Endothelial cell of umbilical vein (primary cell): ENCODE results near the gene RHOF. TPM values are rescaled to one million over a fixed set of nuclear protein-coding genes. Genes with fewer than 3 reads are reported as not detected.

Experiments
- BruUV-seq: library from RNA; stranded (reverse); fragments of 400-500 nt; replicated peaks from 2 replicates; lab custom pipeline; 2021; lab: Mats Ljungman, UMichigan
- CTCF ChIA-PET: fragments of 300-600, 350-600 bp; sonication (Branson Sonifier 250); formaldehyde crosslinking; loops from one replicate; lab custom pipeline; 2021; ENCODE audit warnings: antibody characterized with exemption, inconsistent platforms; lab: Charles Lee
- POLR2A ChIA-PET: fragments of 300-600, 350-600 bp; sonication (Branson Sonifier 250); formaldehyde crosslinking; loops from one replicate; lab custom pipeline; 2021; ENCODE audit warnings: antibody characterized with exemption, inconsistent platforms; lab: Charles Lee
- DNase-seq: peaks from one replicate; pipeline ENCODE4 v3.0.0-alpha.2; 2011; ENCODE audit warnings: low read depth, low spot score
- FAIRE-seq: peaks from 2 replicates; lab custom pipeline; 2011; peaks lifted over from hg19 to GRCh38; lab: Jason Lieb, UNC
- H2AFZ ChIP-seq: 2 replicates; pipeline ENCODE4 v1.6.0; 2012; ENCODE audit warnings: low read depth, low read length, control low read depth, inconsistent platforms
- H3K27ac ChIP-seq: 2 replicates; pipeline ENCODE4 v1.5.1; 2011; ENCODE audit warnings: low read depth, mild to moderate bottlenecking, control low read depth, low read length, moderate library complexity; ENCODE audit not compliant: insufficient read depth
- H3K27me3 ChIP-seq, 2 experiments: 2 replicates each; pipeline versions ENCODE4 v1.6.0 to v1.6.1; 2011; ENCODE audit warnings: low read length in 2 of 2, mixed read lengths in 1 of 2; ENCODE audit not compliant: control insufficient read depth in 2 of 2, insufficient read depth in 2 of 2
- H3K36me3 ChIP-seq, 2 experiments: 2 replicates in 1 of 2; 3 replicates in 1 of 2; pipeline ENCODE4 v1.5.1; 2011; ENCODE audit warnings: low read length in 2 of 2, mild to moderate bottlenecking in 1 of 2, moderate library complexity in 1 of 2; ENCODE audit not compliant: control insufficient read depth in 2 of 2, insufficient read depth in 2 of 2; ENCODE audit errors: extremely low read depth in 1 of 2
- H3K4me1 ChIP-seq: 3 replicates; pipeline ENCODE4 v1.5.1; 2011; ENCODE audit warnings: mild to moderate bottlenecking, low read length; ENCODE audit not compliant: control insufficient read depth, insufficient read depth; ENCODE audit errors: extremely low read depth
- H3K4me2 ChIP-seq: 2 replicates; pipeline ENCODE4 v1.6.1; 2011; ENCODE audit warnings: low read length, control low read depth, mixed read lengths; ENCODE audit not compliant: insufficient read depth
- H3K4me3 ChIP-seq, 3 experiments: fragments of 200-600 bp in 1 of 3; sonication (generic), shearing (Covaris generic) in 1 of 3; replicated peaks in 1 of 3; 2 replicates each; pipeline ENCODE4 v1.5.1; 2011 to 2016; ENCODE audit warnings: control low read depth in 3 of 3, low read length in 3 of 3, mild to moderate bottlenecking in 2 of 3, inconsistent platforms in 1 of 3, low read depth in 1 of 3, moderate library complexity in 1 of 3; ENCODE audit not compliant: insufficient read depth in 1 of 3
- H3K79me2 ChIP-seq: 2 replicates; pipeline ENCODE4 v1.6.0; 2012; ENCODE audit warnings: low read length, inconsistent platforms; ENCODE audit not compliant: control insufficient read depth, insufficient read depth
- H3K9ac ChIP-seq: replicated peaks from 2 replicates; pipeline ENCODE3; 2011; ENCODE audit warnings: low read length, control low read depth; ENCODE audit not compliant: insufficient read depth; ENCODE audit errors: extremely low read depth
- H3K9me1 ChIP-seq: replicated peaks from 3 replicates; pipeline ENCODE4 v1.6.0; 2011; ENCODE audit warnings: mild to moderate bottlenecking, low read length; ENCODE audit not compliant: control insufficient read depth, insufficient read depth; ENCODE audit errors: extremely low read depth
- H3K9me3 ChIP-seq: replicated peaks from 2 replicates; pipeline ENCODE4 v1.5.1; 2012; ENCODE audit warnings: low read length, inconsistent platforms; ENCODE audit not compliant: control insufficient read depth, insufficient read depth
- H4K20me1 ChIP-seq: replicated peaks from 2 replicates; pipeline ENCODE3; 2011; ENCODE audit warnings: mild to moderate bottlenecking, low read length; ENCODE audit not compliant: control insufficient read depth, insufficient read depth; ENCODE audit errors: extremely low read depth
- EZH2 ChIP-seq: IDR thresholded peaks from 2 replicates; pipeline ENCODE4 v1.6.1; 2012; ENCODE audit warnings: borderline replicate concordance, low read depth, mild to moderate bottlenecking, moderate library complexity, low read length, inconsistent platforms; ENCODE audit not compliant: severe bottlenecking
- FOS ChIP-seq: IDR thresholded peaks from 2 replicates; pipeline ENCODE4 v1.6.1; 2011; ENCODE audit warnings: mild to moderate bottlenecking, low read length, moderate library complexity, borderline replicate concordance; ENCODE audit not compliant: insufficient read depth
- GATA2 ChIP-seq: IDR thresholded peaks from 2 replicates; pipeline ENCODE4 v1.7.0; 2011; ENCODE audit warnings: low read depth, mild to moderate bottlenecking, moderate library complexity, mixed read lengths, low read length; ENCODE audit not compliant: insufficient read length, insufficient read depth
- JUN ChIP-seq: IDR thresholded peaks from 2 replicates; pipeline ENCODE4 v1.6.1; 2011; ENCODE audit warnings: borderline replicate concordance, low read depth; ENCODE audit not compliant: insufficient read length, insufficient read depth
- MYC ChIP-seq: IDR thresholded peaks from one replicate; pipeline ENCODE4 v1.6.1; 2011; ENCODE audit warnings: mild to moderate bottlenecking, low read depth, low read length
- POLR2A ChIP-seq: IDR thresholded peaks from 2 replicates; pipeline ENCODE4 v1.6.1; 2012; ENCODE audit warnings: low read depth, mild to moderate bottlenecking, control low read depth, low read length
- POLR2AphosphoS5 ChIP-seq: IDR thresholded peaks from 2 replicates; pipeline ENCODE4 v1.6.1; 2012; ENCODE audit warnings: low read depth, mild to moderate bottlenecking, control low read depth, low read length, moderate library complexity; ENCODE audit not compliant: insufficient read depth
- dilution Hi-C: fragments of 300-500 bp; cut with MboI; formaldehyde crosslinking; loops from one replicate; pipeline ENCODE4 v1.15.0; 2019; ENCODE audit warnings: low sequenced_read_pairs; ENCODE audit not compliant: extremely low pct_ligation_motif_present
- intact Hi-C: fragments of 100-400 bp; cut with micrococcal nuclease; formaldehyde crosslinking; loops from one replicate; pipeline ENCODE4 v1.10.0; 2022
- polyA plus RNA-seq, 4 experiments: library from polyadenylated mRNA; depleted of rRNA in 3 of 4; stranded (reverse) in 3 of 4; unstranded in 1 of 4; fragments of >200 nt; gene quantifications; 2 replicates each; pipeline versions ENCODE4 v1.2.1 to v1.2.3, GENCODE V29; 2011 to 2012; ENCODE audit warnings: missing spikeins in 1 of 4
- total RNA-seq: library from RNA; stranded (reverse); gene quantifications from 2 replicates; pipeline ENCODE4 v1.2.3, GENCODE V29; 2021
- TF ChIP-seq, protein P1 (sequence below), 2 donors: IDR thresholded peaks; 1 replicate in 1 of 2; 2 replicates in 1 of 2; pipeline ENCODE4 v1.5.1; 2011; ENCODE audit warnings: low read length in 2 of 2, mild to moderate bottlenecking in 2 of 2, moderate library complexity in 2 of 2, control low read depth in 1 of 2, inconsistent platforms in 1 of 2, low read depth in 1 of 2; ENCODE audit not compliant: insufficient read depth in 1 of 2; ENCODE audit errors: extremely low read depth in 1 of 2
- TF ChIP-seq, protein P2 (sequence below): IDR thresholded peaks from 2 replicates; pipeline ENCODE4 v1.6.1; 2011; ENCODE audit not compliant: insufficient read depth, insufficient read length

The RHOF gene
- total and polyA plus RNA-seq, 2 donors (not counting 3 experiments of a cell fraction or from before 2014, with no cell fraction given), result 9.3 to 22.3 TPM

DNA sequence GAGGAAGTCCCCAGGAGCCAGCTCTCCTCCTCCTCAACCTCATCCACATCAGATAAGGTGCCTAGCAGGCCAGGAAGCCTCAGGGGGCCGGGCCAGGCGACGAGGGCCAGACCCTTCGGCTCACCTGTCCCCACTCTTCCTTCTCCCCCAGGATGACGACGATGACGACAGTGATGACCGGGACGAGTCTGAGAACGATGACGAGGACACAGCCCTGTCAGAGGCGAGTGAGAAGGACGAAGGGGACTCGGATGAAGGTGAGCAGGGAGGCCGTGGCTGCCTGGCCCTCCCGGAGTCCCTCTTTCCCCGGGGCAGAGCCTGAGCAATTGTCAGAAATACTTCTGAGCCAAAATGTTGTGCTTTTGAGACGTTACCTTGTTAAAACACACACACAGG is 24.2 kb upstream of the RHOF start:
- no peaks in the 10 kb centered on the region for H3K27me3 ChIP-seq
- peaks cover 6% of the 10 kb centered on the region for H3K4me1 ChIP-seq
- ChIA-PET CTCF (no interaction called here), POLR2A (no interaction called here)
- no peak for FAIRE-seq
- DNase-seq, result no peak
- H4K20me1 ChIP-seq, result no peaks in the 10 kb centered on the region
- H3K79me2 ChIP-seq, result peaks cover 21% of the 10 kb centered on the region
- H3K27ac ChIP-seq, result no peak overlapping the region
- no peak overlapping the region for H3K4me2 ChIP-seq
- no TSS peak for BruUV-seq
- no peak for TF ChIP-seq EZH2
- TF ChIP-seq, protein P1, sequence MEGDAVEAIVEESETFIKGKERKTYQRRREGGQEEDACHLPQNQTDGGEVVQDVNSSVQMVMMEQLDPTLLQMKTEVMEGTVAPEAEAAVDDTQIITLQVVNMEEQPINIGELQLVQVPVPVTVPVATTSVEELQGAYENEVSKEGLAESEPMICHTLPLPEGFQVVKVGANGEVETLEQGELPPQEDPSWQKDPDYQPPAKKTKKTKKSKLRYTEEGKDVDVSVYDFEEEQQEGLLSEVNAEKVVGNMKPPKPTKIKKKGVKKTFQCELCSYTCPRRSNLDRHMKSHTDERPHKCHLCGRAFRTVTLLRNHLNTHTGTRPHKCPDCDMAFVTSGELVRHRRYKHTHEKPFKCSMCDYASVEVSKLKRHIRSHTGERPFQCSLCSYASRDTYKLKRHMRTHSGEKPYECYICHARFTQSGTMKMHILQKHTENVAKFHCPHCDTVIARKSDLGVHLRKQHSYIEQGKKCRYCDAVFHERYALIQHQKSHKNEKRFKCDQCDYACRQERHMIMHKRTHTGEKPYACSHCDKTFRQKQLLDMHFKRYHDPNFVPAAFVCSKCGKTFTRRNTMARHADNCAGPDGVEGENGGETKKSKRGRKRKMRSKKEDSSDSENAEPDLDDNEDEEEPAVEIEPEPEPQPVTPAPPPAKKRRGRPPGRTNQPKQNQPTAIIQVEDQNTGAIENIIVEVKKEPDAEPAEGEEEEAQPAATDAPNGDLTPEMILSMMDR (IDR thresholded peaks at IDR 0.05; ENCODE audit: extremely low read depth in 1 of 2, insufficient read depth in 1 of 2, low read depth in 1 of 2, low read length in 2 of 2), result no peak
- H3K9me3 ChIP-seq, result no peaks in the 10 kb centered on the region
- dilution Hi-C loops, result no loop called here
- no peaks in the 10 kb centered on the region for H3K9me1 ChIP-seq
- H2AFZ ChIP-seq, result no peak overlapping the region
- H3K36me3 ChIP-seq, result peaks cover 20 to 49% of the 10 kb centered on the region in 2 experiments
- no peak overlapping the region for H3K4me3 ChIP-seq
- intact Hi-C loops, result no loop called here
- no peak overlapping the region for H3K9ac ChIP-seq

DNA sequence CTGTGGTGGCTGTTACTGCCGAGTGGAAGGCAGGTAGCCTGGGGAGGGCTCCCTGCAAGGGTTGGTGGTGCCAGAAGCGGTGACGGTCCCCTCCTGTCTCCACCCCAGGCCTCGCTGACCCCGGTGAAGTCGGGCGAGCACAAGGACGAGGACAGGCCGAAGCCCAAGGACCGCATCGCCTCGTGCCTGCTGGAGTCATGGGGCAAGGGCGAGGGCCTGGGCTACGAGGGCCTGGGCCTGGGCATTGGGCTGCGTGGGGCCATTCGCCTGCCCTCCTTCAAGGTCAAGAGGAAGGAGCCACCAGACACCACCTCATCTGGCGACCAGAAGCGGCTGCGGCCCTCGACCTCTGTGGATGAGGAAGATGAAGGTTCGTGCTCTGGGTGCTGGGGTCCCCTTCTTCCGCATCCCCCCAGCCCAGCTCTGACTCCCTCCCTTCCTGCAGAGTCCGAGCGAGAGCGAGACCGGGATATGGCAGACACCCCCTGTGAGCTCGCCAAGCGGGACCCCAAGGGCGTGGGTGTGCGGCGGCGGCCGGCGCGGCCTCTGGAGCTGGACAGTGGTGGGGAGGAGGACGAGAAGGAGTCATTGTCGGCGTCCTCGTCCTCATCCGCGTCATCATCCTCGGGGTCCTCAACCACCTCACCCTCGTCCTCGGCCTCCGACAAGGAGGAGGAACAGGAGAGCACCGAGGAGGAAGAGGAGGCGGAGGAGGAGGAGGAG is 23.6 kb upstream of the RHOF start:
- H3K27ac ChIP-seq, result no peak overlapping the region
- no peak overlapping the region for H3K4me2 ChIP-seq
- H3K36me3 ChIP-seq, result peaks cover 17 to 45% of the 10 kb centered on the region in 2 experiments
- H3K27me3 ChIP-seq, result no peaks in the 10 kb centered on the region
- FAIRE-seq (no peak), DNase-seq (no peak)
- no peaks in the 10 kb centered on the region for H4K20me1 ChIP-seq
- H3K9ac ChIP-seq, result no peak overlapping the region
- peaks cover 26% of the 10 kb centered on the region for H3K79me2 ChIP-seq
- no peak for TF ChIP-seq JUN
- TF ChIP-seq, protein P2, sequence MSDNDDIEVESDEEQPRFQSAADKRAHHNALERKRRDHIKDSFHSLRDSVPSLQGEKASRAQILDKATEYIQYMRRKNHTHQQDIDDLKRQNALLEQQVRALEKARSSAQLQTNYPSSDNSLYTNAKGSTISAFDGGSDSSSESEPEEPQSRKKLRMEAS, result no peak
- TF ChIP-seq FOS, result no peak
- TF ChIP-seq EZH2, result no peak
- no peak for TF ChIP-seq POLR2A
- no peak for TF ChIP-seq MYC
- TF ChIP-seq GATA2, result no peak
- TF ChIP-seq, protein P1 (IDR thresholded peaks at IDR 0.05; ENCODE audit: extremely low read depth in 1 of 2, insufficient read depth in 1 of 2, low read depth in 1 of 2, low read length in 2 of 2), result no peak
- TF ChIP-seq POLR2AphosphoS5, result no peak
- BruUV-seq, result no TSS peak
- ChIA-PET POLR2A (no interaction called here), CTCF (interaction anchor here (2.4 kb wide), 1 partner anchor 23 kb away, joined by 18 read pairs; the partner anchor contains the start of gene RHOF)
- intact Hi-C loops (no loop called here), dilution Hi-C loops (no loop called here)
- H2AFZ ChIP-seq, result no peak overlapping the region
- no peaks in the 10 kb centered on the region for H3K9me3 ChIP-seq
- H3K4me1 ChIP-seq, result peaks cover 11% of the 10 kb centered on the region
- H3K4me3 ChIP-seq, result no peak overlapping the region
- no peaks in the 10 kb centered on the region for H3K9me1 ChIP-seq
